Naive thymus-derived CD8-positive, alpha-beta T cell (primary cell): ENCODE measurements around the gene PYCARD. TPM values are rescaled to one million over a fixed set of nuclear protein-coding genes. Genes with fewer than 3 reads are reported as not detected.
A peak's percentile ranks its signal among the peaks of the same experiment; 100 is the strongest.

Experiments
- ATAC-seq, 2 donors: fragments of 150-1000 bp; cut with Tn5 transposase in 1 of 2; sonication (Bioruptor Pico), chemical (Tn5 transposase) in 1 of 2; 1 replicate in 1 of 2; 2 replicates in 1 of 2; pipeline ENCODE4 v1.10.0; 2021; ENCODE audit warnings: mild to moderate bottlenecking in 2 of 2, moderate library complexity in 2 of 2
- POLR2A ChIA-PET: fragments of 350-600 bp; sonication (Branson Sonifier 250); formaldehyde crosslinking; loops from one replicate; lab custom pipeline; 2021; ENCODE audit warnings: antibody characterized with exemption; lab: Charles Lee
- DNase-seq, 10 donors: peaks; one replicate each; pipeline versions ENCODE4 v3.0.0 to v3.0.0-alpha.2; 2020 to 2022
- H3K27ac Mint-ChIP-seq, 10 donors: one replicate each; pipeline ENCODE4 v1.8.0; 2020 to 2022; ENCODE audit warnings: mild to moderate bottlenecking in 10 of 10, mixed read lengths in 10 of 10, moderate library complexity in 4 of 10, inconsistent platforms in 1 of 10
- H3K27me3 Mint-ChIP-seq, 5 donors: one replicate each; pipeline ENCODE4 v1.8.0; 2021 to 2022; ENCODE audit warnings: mixed read lengths in 5 of 5
- H3K36me3 Mint-ChIP-seq, 3 donors: one replicate each; pipeline ENCODE4 v1.8.0; 2020 to 2022; ENCODE audit warnings: mixed read lengths in 3 of 3, mild to moderate bottlenecking in 2 of 3, inconsistent platforms in 1 of 3
- H3K4me1 Mint-ChIP-seq, 4 donors: one replicate each; pipeline ENCODE4 v1.8.0; 2021 to 2022; ENCODE audit warnings: mixed read lengths in 4 of 4
- H3K4me3 Mint-ChIP-seq, 10 donors: one replicate each; pipeline ENCODE4 v1.8.0; 2020 to 2022; ENCODE audit warnings: mild to moderate bottlenecking in 10 of 10, mixed read lengths in 10 of 10, moderate library complexity in 6 of 10, inconsistent platforms in 1 of 10
- H3K9me3 Mint-ChIP-seq, 9 donors: one replicate each; pipeline ENCODE4 v1.8.0; 2020 to 2022; ENCODE audit warnings: mixed read lengths in 9 of 9, mild to moderate bottlenecking in 3 of 9, inconsistent platforms in 1 of 9, moderate library complexity in 1 of 9
- polyA plus RNA-seq, 3 donors: library from polyadenylated mRNA; unstranded; fragments of 300-500 nt; fragmentation: Illumina TruSeq; gene quantifications; one replicate each; pipeline ENCODE4 v1.2.3, GENCODE V29; 2021
- total RNA-seq, 8 experiments: library from RNA in 2 of 8; stranded (reverse) in 2 of 8; gene quantifications; one replicate each; pipeline ENCODE4 v1.2.3 and lab custom pipeline; 2021 to 2026

PYCARD gene
- total and polyA plus RNA-seq, 5 experiments from 2014 or later: 22.0 to 65.2 (median 39.3) TPM

DNA sequence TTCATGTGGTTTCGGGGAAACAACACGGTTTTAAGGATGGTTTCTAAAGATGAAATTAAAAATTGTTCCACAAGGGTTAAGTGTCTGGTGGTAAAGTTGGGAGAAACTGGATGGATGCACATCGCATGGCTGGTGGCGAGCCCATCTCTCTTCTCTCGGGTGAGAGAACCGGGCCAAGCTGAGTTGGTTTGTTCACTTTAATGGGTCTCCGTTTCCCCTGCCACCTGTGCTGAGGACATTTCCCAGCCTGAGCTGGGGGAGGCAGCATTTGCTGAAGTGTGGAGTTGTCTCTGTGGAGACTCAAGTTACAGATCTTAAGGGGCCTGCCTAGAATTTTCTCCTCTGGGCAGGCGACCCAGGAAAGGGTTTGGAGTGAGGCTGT lies 14.8 kb downstream of the PYCARD start:
- peak in 1 of 2 donors; percentile 13 for ATAC-seq
- H3K4me3 Mint-ChIP-seq: peak overlapping the region in 3 of 10 donors; percentile 7 to 54 (median 11)
- DNase-seq: no peak
- POLR2A ChIA-PET: interaction anchor here (1.2 to 2.8 kb wide), 4 partner anchors 8 to 14 kb away, joined by 4 to 11 read pairs (median 8); partner anchors contain the start of gene PYCARD
- H3K4me1 Mint-ChIP-seq: peaks cover 67 to 95% (median 88%) of the 10 kb centered on the region in 4 donors
- H3K27ac Mint-ChIP-seq: peak overlapping the region in 9 of 10 donors; percentile 15 to 90 (median 79)
- no peaks in the 10 kb centered on the region for H3K27me3 Mint-ChIP-seq
- no peaks in the 10 kb centered on the region for H3K9me3 Mint-ChIP-seq
- H3K36me3 Mint-ChIP-seq: peaks cover 22 to 100% (median 75%) of the 10 kb centered on the region in 3 donors

DNA sequence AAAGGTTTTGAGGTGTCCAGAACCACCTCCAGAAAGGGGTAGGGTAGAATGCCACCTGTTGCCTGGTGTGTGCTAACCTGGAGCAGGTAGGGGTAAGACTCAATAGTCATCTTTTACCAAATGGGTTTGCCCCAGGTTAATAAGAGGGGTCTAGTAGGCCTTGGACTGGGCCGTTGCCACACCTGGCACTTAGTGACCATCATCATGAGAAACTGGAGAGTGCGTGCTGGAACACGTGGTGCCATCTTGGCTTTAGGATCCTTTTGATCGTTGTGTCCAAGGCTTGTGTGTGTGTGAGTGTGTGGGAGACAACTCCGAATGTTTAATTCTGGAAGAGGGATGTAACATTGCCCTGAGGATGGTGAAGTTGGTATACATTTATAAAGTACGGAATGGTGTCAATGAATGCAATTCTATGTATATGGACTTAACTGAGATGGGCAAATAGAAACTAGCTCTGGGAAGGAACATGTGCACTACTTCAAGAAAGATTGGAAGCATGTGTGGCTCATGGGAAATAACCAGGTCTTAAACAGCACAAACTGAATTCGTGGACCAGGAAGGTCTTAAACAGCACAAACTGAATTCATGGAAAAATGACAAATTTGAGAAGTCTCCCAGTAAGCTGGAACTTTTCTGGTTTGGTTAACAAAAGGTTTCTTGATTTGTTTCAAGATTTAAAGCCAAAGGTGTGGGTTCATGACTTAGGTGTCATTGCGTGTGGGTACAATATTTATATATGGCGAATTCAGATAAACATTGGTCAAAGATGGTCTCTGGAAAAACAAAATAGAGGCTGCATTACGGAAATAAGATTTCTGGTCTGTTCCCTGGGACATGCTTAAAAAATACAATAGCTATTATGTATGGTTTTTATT lies 15.4 kb downstream of the PYCARD start:
- peak overlapping the region in 9 of 10 donors; percentile 33 to 90 (median 79) for H3K27ac Mint-ChIP-seq
- POLR2A ChIA-PET: interaction anchor here (1.0 to 2.8 kb wide), 5 partner anchors 8 to 70 kb away, joined by 3 to 11 read pairs (median 5); partner anchors contain the start of genes KAT8 and PYCARD
- peak overlapping the region in 8 of 10 donors; percentile 6 to 82 (median 60) for H3K4me3 Mint-ChIP-seq
- DNase-seq: peak in 1 of 10 donors; percentile 7
- ATAC-seq: no peak
- no peaks in the 10 kb centered on the region for H3K9me3 Mint-ChIP-seq
- peaks cover 73 to 96% (median 94%) of the 10 kb centered on the region in 4 donors for H3K4me1 Mint-ChIP-seq
- no peaks in the 10 kb centered on the region for H3K27me3 Mint-ChIP-seq
- peaks cover 22 to 100% (median 80%) of the 10 kb centered on the region in 3 donors for H3K36me3 Mint-ChIP-seq

DNA sequence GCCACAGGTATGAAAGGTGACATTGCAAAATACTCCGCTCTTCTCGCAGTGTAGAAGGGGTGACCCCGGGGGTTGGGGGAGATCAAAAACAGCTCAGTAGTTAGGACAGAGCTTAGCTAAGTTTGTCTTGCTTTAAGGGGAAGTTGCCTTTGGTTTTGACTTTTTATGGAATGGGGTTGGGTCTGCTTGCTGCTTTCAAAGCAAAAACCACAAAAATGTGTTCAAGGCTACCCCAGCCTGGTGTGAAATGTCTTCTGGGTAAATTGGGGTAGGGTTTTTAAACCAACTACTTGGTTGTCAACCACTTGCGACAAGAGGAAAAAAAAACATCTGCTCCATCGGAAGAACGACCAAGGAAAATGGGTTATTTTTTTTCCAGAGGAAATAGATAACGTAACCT lies 16.4 kb downstream of the PYCARD start:
- POLR2A ChIA-PET: interaction anchor here (1.0 to 2.8 kb wide), 5 partner anchors 9 to 69 kb away, joined by 3 to 11 read pairs (median 5); partner anchors contain the start of genes KAT8 and PYCARD
- H3K27ac Mint-ChIP-seq: peak overlapping the region; percentile 43 to 90 (median 78)
- H3K4me1 Mint-ChIP-seq: peaks cover 70 to 98% (median 92%) of the 10 kb centered on the region in 4 donors
- peaks cover 28 to 100% (median 79%) of the 10 kb centered on the region in 3 donors for H3K36me3 Mint-ChIP-seq
- H3K4me3 Mint-ChIP-seq: peak overlapping the region; percentile 12 to 83 (median 78)
- no peaks in the 10 kb centered on the region for H3K9me3 Mint-ChIP-seq
- H3K27me3 Mint-ChIP-seq: no peaks in the 10 kb centered on the region
- DNase-seq (peak in 1 of 10 donors; percentile 31), ATAC-seq (peak; percentile 10 to 25)

DNA sequence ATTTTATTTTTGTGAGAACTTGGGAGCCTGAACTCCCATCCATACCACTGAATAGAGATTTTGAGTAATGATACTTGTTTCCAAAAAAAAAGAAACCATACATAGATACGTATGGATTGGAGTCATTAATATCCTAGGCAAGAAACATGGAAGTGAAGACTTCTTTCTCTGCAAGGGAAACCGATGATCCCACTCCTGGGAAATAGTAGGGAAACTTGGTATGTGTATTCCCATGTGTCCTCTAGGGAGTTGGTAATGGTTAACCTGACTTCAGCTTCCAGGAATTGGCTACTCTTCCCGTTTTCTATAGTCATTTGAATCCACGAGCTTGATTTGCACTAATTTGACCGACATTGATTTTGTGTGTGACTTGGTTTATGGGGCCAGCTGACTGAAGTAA lies 17.2 kb downstream of the PYCARD start:
- no peak for ATAC-seq
- H3K36me3 Mint-ChIP-seq: peaks cover 30 to 94% (median 76%) of the 10 kb centered on the region in 3 donors

DNA sequence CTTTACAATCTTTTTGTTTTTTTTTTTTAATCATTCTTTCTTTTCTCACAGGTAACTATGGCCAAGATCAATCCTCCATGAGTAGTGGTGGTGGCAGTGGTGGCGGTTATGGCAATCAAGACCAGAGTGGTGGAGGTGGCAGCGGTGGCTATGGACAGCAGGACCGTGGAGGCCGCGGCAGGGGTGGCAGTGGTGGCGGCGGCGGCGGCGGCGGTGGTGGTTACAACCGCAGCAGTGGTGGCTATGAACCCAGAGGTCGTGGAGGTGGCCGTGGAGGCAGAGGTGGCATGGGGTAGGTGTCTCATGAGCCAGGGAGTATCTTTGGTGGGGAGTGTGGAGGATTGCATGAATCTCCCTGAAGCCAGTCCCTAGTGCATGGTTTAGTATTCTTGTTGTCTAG lies 17.7 kb downstream of the PYCARD start:
- no peak for ATAC-seq
- Mint-ChIP-seq H3K27me3 (peaks cover 0 to 2% (median 0%) of the 10 kb centered on the region in 5 donors), H3K4me3 (peak overlapping the region in 9 of 10 donors; percentile 37 to 93 (median 73)), H3K27ac (peak overlapping the region in 9 of 10 donors; percentile 26 to 90 (median 69)), H3K9me3 (no peaks in the 10 kb centered on the region), H3K4me1 (peaks cover 64 to 91% (median 82%) of the 10 kb centered on the region in 4 donors), H3K36me3 (peaks cover 28 to 92% (median 73%) of the 10 kb centered on the region in 3 donors)
- POLR2A ChIA-PET: interaction anchor here (0.7 to 3.7 kb wide), 8 partner anchors 9 to 198 kb away, joined by 3 to 28 read pairs (median 6); partner anchors contain the start of genes KAT8 and PYCARD
- no peak for DNase-seq

More for the DNA sequence above, 17.2 kb downstream of the PYCARD start:
- Mint-ChIP-seq H3K9me3 (no peaks in the 10 kb centered on the region), H3K27ac (peak overlapping the region in 8 of 10 donors; percentile 45 to 90 (median 72)), H3K4me3 (peak overlapping the region in 9 of 10 donors; percentile 37 to 93 (median 79)), H3K27me3 (no peaks in the 10 kb centered on the region), H3K4me1 (peaks cover 66 to 94% (median 85%) of the 10 kb centered on the region in 4 donors)
- no peak for DNase-seq
- POLR2A ChIA-PET: interaction anchor here (1.3 to 1.5 kb wide), 2 partner anchors 17 to 43 kb away, joined by 3 to 5 read pairs; partner anchors contain the start of gene PYCARD

DNA sequence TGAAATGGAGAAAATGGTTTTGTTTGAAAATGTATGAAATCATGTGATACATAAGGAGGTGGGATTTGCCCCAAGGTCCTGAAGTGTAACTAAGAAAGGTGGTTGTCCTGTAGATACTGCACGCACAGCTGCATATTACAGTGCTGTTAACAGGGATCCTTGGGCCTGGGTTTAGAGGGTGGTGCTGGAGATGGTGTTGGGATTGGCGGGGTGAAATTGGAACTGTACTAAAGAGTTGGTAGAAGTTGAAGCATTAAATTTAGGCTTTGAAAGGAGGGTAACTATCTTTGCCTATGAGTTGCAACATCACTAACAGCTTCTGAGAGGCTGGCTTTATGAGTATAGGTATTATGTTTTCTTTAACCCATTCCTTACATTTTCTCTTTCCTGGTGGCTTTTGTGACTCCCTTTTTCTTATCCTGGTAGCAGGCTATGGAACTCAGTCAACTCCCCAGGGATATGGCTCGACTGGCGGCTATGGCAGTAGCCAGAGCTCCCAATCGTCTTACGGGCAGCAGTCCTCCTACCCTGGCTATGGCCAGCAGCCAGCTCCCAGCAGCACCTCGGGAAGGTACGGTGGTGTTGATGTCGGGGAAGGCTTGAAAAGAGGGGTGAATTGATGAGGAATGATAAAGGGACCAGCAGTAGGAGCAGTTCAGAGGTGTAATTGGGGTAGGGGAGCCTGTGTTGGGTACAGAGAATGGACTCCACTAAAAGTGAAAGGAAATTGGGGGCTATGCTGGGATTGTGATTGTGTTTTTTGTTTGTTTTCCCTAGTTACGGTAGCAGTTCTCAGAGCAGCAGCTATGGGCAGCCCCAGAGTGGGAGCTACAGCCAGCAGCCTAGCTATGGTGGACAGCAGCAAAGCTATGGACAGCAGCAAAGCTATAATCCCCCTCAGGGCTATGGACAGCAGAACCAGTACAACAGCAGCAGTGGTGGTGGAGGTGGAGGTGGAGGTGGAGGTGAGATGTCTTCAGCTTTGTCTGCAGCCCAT lies 18.8 kb downstream of the PYCARD start:
- POLR2A ChIA-PET: interaction anchor here (0.6 to 3.7 kb wide), 12 partner anchors 8 to 199 kb away, joined by 3 to 28 read pairs (median 5); partner anchors contain the start of genes KAT8 and PYCARD
- Mint-ChIP-seq H3K4me3 (peak overlapping the region; percentile 92 to 98 (median 95)), H3K4me1 (peaks cover 61 to 84% (median 74%) of the 10 kb centered on the region in 4 donors), H3K9me3 (no peaks in the 10 kb centered on the region), H3K27me3 (peaks cover 0 to 3% (median 0%) of the 10 kb centered on the region in 5 donors), H3K36me3 (peaks cover 17 to 80% (median 62%) of the 10 kb centered on the region in 3 donors), H3K27ac (peak overlapping the region; percentile 5 to 100 (median 81))
- ATAC-seq: no peak
- DNase-seq: no peak

DNA sequence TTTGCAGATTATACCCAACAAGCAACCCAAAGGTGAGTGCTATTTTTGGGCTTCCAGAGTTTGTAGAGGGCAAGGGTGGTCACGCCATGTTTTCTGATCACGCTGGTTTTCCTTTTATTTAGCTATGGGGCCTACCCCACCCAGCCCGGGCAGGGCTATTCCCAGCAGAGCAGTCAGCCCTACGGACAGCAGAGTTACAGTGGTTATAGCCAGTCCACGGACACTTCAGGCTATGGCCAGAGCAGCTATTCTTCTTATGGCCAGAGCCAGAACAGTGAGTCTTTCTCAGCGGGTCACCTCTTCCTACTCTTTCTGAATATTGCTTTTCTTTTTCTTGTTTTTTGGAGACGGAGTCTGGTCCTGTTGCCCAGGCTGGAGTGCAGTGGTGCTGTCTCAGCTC lies 20.2 kb downstream of the PYCARD start:
- DNase-seq (no peak), ATAC-seq (no peak)
- POLR2A ChIA-PET: interaction anchor here (0.6 to 3.7 kb wide), 10 partner anchors 8 to 149 kb away, joined by 3 to 28 read pairs (median 5); partner anchors contain the start of genes KAT8 and PYCARD

DNA sequence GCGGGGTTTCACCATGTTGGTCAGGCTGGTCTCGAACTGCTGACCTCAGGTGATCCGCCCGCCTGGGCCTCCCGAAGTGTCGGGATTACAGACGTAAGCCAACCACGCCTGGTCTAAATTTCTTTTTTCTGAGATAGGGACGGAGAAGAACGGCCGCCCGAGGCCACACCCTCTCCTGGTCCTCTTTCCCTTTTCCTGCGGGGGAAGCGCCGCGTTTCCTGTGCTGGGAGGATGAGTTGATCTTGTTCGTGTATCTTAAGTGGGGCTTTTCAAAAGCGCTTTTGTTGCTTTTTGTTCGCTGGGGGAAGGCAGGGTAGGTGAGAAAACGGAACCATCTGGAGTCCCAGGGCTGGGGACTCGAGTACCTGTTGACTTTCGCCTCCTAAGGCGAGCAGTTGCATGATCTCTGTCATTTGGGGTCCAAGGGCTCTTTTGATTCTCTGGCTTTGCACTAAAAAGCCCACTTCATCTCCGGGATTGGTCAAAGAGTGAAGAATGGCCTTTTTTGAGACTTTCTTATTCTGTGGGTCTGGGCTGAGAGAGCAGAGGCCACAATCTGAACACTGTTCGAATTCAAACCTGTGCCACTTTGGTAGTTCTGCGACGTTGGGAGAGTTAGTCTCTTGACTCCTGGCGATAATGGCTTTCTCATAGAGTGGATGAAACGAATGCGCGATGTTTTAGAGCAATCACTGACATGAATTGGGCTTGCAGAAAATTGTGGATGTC lies 21.3 kb downstream of the PYCARD start:
- peak in 2 of 10 donors; percentile 26 to 42 for DNase-seq
- Mint-ChIP-seq H3K4me3 (peak overlapping the region; percentile 92 to 98 (median 95)), H3K27me3 (peaks cover 0 to 3% (median 0%) of the 10 kb centered on the region in 5 donors), H3K36me3 (peaks cover 15 to 56% (median 44%) of the 10 kb centered on the region in 3 donors), H3K27ac (peak overlapping the region; percentile 97 to 100 (median 99)), H3K9me3 (no peaks in the 10 kb centered on the region), H3K4me1 (peaks cover 54 to 83% (median 71%) of the 10 kb centered on the region in 4 donors)
- POLR2A ChIA-PET: interaction anchor here (0.6 to 6.6 kb wide), 32 partner anchors 9 to 694 kb away, joined by 3 to 240 read pairs (median 7); partner anchors contain the start of genes ARMC5, BCKDK, ITGAX and KAT8
- no peak for ATAC-seq

More for the DNA sequence above, 20.2 kb downstream of the PYCARD start:
- H3K27me3 Mint-ChIP-seq: peaks cover 0 to 3% (median 0%) of the 10 kb centered on the region in 5 donors
- H3K27ac Mint-ChIP-seq: peak overlapping the region; percentile 51 to 100 (median 83)
- H3K36me3 Mint-ChIP-seq: peaks cover 17 to 67% (median 54%) of the 10 kb centered on the region in 3 donors
- H3K4me3 Mint-ChIP-seq: peak overlapping the region; percentile 92 to 98 (median 95)
- H3K9me3 Mint-ChIP-seq: no peaks in the 10 kb centered on the region
- peaks cover 57 to 83% (median 73%) of the 10 kb centered on the region in 4 donors for H3K4me1 Mint-ChIP-seq

DNA sequence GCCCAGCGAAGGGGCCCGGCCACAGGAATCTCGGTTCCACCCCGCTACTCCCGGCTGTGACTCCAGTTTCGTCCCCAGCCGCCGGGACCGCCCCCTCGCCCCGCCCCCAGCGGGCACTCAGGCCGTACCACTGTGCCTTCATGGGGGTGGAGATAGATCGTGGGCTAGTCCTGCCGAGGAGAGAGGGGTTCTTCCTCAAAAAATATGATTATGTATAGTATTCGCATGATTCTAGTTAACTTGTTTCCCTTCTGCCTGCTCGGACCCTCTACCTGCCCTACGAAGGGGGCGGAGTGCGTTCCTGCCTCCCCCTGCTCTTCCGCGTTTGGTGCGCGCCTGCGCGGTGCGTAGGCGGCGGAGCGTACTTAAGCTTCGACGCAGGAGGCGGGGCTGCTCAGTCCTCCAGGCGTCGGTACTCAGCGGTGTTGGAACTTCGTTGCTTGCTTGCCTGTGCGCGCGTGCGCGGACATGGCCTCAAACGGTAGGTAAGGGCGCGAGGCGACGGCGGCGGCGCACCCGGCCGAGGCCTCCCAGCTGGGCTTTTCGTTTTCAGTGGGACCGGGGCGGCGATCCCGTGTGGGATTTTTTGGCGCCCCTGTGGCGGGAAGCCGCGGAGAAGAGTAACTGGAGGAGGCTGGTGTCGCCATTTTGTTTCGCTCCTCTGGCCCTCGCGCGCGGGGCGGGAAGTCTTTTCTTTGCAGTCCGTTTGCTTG lies 22.7 kb downstream of the PYCARD start, which contains the start of gene FUS:
Gene FUS (plus strand): TSS at position 393 of the 713 bp plus-strand sequence. CDS start 76 bp downstream, at position 469.
- Mint-ChIP-seq H3K36me3 (peaks cover 7 to 42% (median 32%) of the 10 kb centered on the region in 3 donors), H3K27ac (peak within 1 kb of the TSS; percentile 97 to 100 (median 99)), H3K27me3 (peaks cover 0 to 3% (median 0%) of the 10 kb centered on the region in 5 donors), H3K9me3 (no peaks in the 10 kb centered on the region), H3K4me1 (peaks cover 43 to 70% (median 59%) of the 10 kb centered on the region in 4 donors), H3K4me3 (peak within 1 kb of the TSS; percentile 92 to 98 (median 95))
- peak; percentile 54 to 62 for ATAC-seq
- DNase-seq: peak; percentile 83 to 98 (median 92)
- POLR2A ChIA-PET: interaction anchor here (0.6 to 6.6 kb wide), 51 partner anchors 10 to 1039 kb away, joined by 3 to 240 read pairs (median 5); partner anchors contain the start of genes ARMC5, BCKDK, ITGAX and KAT8
